GM20431 (cell line): Measurements from ENCODE around the gene MRPS10.

ENCODE experiments used
- in situ Hi-C: fragments of 300-500 bp; cut with MseI, MboI; formaldehyde crosslinking; loops from one replicate; pipeline ENCODE4 v1.15.0; 2020; ENCODE audit warnings: low sequenced_read_pairs; ENCODE audit not compliant: unreplicated experiment

The MRPS10 gene

DNA sequence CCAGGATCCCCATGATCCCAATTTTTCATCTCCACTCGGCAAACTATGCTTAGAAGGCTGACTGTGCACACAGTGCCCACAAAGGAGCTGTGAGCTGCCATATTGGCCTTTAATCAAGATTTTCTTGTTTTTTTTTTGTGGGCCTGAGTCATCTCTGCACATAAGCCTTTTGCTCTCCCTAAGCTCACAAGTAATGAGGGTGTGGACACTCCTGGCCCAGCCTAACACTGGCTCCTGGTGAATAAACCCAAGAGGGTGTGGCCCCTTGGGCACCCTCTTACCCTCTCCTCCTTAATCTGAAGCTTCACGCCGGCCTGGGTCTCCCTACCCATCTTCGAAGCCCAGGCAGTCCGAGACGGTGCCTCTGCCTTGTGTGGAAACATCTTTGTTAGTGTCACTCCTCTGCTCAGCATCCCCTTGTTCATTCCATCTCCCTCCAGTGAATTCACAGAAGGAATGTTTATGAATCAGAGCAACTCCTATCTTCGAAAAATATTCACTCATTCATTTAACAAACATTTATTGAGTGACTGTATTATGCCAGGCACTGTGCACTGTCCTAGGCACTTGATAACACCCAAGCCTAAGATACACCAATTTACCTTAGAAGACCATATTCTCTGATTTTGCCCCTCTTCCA is 22.2 kb upstream of the MRPS10 start:
- in situ Hi-C loops, result no loop called here

DNA sequence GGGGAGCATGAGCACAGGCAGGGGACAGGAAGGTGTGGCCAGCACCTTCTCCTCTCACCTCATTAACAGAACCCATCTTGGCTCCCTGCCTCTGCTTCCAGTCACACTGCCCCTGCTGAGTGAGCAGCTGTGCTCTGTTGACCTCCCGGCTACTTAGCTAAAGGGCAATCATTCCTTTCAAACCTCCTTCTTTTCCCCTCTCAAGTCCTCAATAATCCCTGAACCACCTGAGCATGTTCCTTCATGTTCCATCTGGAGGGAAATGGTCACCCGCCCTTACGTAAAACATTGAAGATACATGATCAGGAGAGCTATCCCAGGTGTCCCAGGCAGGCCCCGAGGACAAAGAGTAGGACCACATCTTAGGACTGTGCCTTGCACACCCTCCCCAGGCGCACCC is 21.7 kb upstream of the MRPS10 start:
- in situ Hi-C loops, result no loop called here

DNA sequence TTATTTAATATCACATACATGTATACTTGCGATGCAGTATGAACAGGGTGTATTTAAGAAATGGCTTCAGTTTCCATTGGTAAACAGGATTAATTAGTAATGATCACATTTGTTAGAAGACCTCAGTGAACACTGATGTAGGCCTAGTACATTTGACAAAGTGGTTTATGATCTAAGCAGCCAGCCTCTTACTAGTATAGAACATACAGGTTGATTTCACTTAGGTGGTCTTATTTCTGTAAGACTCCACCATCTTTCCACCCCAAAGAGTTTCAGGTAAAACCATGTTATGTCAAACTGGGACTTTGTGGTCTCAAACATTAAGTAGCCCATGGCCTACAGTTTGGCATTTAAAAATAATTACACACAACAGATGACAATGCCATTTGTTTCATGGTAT is 20.2 kb upstream of the MRPS10 start:
- in situ Hi-C loops, result no loop called here

DNA sequence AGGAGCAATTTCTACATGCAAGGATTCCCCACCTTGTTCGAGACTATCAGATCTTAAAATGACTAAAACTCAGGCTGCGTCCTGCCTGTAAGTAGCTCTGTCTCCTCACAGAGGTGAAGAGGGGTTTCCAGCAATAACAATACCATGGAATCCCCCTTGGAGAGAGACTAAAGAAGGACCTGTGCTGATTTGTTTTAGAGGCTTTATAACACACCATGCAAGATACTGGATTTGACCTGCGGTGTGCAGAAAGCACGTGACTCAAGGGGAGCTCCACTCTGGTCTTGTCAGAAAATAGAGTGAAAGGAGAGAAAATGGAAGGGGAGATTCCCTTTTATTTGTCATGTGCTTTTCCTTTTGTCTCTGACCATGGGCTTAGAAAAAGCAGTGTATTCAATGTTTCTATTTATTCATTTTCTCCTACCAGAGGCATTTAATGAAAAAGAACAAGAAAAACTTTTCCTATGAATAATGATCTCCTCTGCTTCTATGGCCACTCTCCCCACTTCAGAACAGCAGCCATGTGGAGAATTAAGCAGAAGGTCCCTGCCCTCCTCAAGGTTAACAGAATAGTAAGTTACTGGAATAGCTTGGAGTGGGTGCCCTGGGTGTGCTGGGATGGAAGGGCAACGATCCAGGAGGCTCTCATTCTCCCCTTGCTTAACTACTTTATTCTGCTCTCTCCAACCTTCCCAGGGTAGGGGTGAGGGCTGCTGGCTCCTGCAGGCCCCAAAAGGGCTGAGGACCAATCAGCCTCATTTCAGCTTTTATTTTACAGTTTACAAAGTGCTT is 19.2 kb upstream of the MRPS10 start:
- in situ Hi-C loops, result no loop called here

DNA sequence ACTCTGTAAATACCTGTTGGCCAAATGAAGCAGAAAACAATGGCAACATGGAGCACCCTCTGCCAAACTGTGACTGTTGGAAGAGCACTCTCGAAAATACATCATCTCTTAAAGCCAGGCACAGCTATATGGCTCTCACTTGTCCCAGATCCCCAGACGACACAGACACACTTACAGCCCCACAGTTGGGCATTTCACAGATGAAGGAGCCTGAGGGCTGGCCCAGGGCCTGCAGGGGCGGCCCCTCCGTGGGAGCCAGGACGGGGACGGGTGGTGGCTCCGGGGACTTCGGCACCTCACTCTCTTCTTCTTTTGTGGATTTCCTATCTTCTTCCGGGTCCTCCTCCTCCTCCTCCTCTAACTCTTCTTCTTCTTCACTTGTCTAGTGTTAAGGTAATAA is 18.4 kb upstream of the MRPS10 start:
- in situ Hi-C loops, result no loop called here

GRCh38 chr6:42232035-42232434 is 14.4 kb upstream of the MRPS10 start:
- in situ Hi-C loops, result no loop called here

DNA sequence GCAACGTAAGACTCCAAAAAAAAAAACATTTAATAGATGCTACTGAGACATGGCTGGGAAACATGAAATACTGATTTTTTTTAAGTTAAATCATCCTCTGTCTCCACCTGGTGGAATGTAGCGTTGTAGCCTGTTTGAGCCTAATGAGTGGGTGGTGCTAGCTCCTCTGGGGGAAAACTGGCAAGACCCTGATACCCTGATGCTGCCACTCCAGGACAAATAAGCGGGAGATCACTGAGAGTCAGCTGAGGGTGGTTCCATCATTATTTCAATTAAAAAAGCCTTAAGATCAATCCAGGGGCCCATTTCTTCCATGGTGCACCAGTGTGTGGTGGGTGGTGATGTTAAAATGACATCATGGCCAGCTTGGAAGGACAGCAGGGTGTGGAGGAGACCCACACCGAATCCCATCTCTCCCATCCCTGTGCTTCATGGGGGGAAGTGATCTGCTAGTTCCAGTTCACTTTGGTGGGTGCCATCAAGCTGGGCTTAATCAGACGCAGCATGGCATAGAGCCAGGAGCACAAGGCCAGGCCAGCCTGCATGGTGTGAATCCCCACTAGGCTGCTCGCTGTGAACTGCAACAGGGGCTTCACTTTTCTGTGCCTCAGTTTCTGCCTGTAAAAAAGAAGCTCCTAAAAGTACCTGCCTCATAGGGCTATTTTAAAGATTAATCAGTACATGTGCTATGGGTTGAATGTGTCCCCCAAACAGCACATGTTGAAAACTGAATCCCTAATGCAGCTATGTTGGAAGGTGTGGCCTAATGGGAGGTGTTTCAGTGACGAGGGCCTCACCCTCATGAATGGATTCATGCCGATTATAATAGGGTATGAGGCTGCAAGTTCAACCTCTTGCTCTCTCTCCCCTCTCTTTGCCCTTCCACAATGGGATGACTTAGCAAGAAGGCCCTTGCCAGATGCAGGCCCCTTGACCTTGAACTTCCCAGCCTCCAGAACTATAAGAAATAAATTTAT is 13.0 kb upstream of the MRPS10 start:
- in situ Hi-C loops, result no loop called here

DNA sequence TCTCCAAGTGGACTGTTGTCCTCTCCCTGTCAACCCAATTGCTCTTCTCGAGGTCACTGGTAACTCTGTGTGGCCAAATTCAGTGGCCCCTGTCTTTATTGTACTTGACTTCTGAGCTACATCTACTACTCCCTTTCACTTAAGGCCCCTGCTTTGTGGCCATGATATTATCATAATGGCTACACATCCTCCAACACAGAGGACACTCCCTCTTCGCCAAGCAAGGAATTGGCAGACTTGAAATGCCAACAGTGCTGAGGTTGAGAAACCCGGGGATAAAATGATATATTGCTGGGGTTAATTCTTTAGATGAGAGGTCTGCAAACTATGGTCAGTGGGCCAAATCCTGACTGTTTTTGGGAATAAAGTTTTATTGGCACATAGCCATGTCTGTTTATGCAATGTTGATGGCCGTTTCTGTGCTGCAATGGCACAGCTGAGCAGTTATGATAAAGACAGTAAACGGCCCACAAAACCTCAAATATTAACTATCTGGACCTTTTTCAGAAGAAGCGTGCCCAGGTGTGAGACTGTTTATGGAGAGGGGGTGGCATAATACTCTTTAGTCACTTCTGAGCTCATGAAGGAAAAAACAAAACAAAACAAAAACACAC is 12.0 kb upstream of the MRPS10 start:
- in situ Hi-C loops, result no loop called here

GRCh38 chr6:42228305-42228704 is 10.6 kb upstream of the MRPS10 start:
- in situ Hi-C loops, result no loop called here

DNA sequence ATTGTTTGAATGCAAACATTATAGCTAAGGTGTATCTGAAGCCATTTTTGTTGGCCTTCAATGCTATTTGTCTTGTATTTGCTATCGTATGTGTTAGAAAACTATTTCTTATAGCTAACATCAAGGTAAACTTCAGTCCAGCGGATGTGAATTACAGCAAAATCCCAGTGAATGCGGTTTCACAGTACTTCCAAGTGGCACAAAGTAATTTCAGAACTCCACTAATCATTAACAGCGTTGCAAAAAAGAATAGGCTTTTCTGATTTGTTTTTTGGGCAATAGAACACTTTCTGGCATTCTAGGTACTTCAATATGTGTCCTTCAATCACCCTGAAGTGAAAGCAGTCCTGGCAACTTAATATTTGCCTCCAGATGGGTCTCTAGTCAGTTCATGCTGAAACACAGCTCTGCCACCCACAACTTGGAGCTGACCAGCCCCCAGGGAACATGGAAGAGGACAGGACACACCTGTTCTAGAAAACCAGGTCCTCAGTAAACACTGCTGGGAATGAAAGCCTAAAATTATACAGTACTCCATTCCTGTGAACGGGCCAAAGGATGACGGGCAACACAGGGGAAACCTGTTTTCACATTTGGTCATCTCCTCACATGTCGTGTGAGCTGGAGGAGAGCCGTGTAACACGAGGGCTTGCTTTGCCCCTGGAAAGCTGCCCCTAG is 9.7 kb upstream of the MRPS10 start:
- in situ Hi-C loops, result no loop called here

- in situ Hi-C loops, result no loop called here
Observed at GRCh38 chr6:42226645-42227143, 9.0 kb upstream of the MRPS10 start.

DNA sequence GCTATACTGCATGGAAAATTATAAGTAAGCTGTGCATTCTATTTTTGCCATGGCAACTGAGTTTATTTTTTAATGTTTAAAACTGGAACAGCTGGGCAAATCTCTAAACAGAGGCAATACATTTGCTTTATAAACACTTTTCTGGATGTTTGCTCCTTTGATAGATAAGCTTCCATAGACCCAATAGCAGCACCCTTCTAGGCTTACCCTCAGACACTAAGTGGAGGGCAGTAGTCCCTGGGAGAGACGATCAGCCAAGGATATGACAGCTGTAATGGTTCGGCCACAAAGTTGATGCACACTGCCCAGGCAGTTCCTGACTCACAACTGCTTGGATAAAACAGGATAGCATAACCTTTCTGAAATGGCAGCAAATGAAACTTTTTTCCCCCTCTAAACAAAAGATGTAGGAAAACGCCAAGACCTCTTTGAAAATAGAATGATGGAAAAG is 8.5 kb upstream of the MRPS10 start:
- in situ Hi-C loops, result no loop called here

- in situ Hi-C loops, result no loop called here
Observed at GRCh38 chr6:42225419-42225818, 7.8 kb upstream of the MRPS10 start.

DNA sequence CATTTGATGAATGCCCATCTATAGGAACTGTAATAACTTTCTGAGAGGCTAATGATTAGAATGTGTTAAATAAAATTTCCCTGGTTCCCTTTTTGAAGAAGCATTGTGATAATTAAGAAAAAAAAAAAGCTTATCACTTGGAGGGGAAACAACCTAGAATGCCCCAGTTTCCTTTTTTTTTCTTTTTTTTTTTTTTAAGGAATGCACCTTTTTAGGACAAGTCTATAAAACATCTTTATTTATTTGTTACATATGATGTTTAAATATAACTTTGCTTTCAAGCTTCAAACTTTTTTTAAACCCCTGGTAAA is 7.3 kb upstream of the MRPS10 start:
- in situ Hi-C loops, result no loop called here

- in situ Hi-C loops, result no loop called here
Observed at GRCh38 chr6:42224222-42225028, 6.8 kb upstream of the MRPS10 start.

DNA sequence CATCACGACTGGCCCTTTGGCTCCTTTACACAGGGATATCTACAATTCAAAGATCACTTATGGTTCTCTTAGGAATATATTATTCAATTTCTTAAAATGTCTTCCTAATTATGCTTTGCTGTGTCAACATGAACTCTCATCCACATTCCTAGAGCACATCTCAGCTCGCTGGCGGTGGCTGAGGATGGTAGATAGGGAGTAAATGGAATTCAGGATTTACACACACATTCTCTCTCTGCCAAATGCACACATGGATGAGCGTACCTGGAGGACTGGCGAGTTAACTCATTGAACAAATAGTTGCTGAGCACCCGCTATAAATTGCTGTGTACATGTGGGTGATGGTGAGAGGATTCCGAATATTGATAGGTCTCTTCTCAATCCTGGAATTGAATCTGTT is 4.8 kb upstream of the MRPS10 start:
- in situ Hi-C loops, result no loop called here

DNA sequence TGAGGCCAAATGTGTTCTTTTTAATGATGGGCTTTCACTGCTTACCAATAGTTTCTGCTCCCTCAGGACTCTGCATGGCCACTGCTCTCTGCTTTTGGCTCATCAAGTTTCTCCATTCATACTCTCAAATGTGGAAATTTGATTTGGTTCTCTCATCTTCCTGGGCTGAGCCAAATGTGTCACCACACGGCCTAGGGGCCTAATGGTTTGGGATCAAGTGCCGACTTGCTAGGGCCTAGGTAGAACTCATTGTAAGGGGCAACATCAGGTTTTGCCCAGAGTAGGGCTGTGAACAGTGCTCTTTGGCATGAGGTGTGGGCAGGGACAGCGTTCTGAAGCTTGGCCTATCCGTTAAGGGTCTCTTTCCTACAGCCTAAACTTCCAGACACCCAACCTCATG is 3.9 kb upstream of the MRPS10 start:
- in situ Hi-C loops, result no loop called here

DNA sequence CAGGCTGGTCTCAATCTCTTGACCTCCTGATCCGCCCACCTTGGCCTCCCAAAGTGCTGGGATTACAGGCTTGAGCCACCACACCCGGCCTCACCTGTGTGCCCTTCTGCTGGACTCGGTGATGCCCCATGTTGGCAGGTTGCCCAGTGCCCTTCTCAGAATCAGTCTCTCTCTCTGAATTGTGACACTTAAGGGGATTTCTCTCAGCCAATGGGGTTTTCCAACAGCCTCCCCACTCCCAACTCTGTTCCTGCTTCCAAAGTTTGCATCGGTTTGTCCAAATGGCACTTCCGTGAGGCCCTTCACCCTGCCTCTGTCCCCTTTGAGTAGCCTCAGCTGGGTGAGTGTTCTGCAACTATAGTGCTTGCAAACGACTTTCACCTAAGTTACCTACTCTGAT is 3.1 kb upstream of the MRPS10 start:
- in situ Hi-C loops, result no loop called here

DNA sequence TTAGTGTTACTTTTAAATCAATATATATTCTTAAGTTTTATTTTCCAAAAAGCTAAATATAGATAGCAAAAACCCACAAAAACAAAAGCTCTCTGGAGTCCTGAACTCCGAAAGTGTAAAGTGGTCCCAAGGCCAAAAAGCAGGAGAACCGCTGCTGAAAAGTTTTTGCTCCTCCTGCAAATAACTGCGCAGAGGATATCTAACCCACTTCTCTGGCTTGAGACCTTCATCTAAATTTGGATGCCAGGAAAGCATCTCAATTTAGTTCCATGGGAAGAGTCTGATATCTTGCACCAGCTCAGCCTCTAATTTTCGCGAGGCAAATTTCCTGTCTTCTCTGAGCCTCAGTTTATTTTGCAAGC is 523 bp downstream of the MRPS10 start:
- in situ Hi-C loops, result no loop called here
